SU-DHL-6 (cell line): ENCODE results near the gene PRSS37.

ENCODE experiments used
- CTCF ChIP-seq: fragments of 200-600 bp; sonication (generic); IDR thresholded peaks from one replicate; pipeline ENCODE4 v1.5.1; 2017; ENCODE audit warnings: antibody characterized with exemption, mild to moderate bottlenecking, low read length, moderate library complexity; ENCODE audit not compliant: insufficient read depth, poor library complexity, severe bottlenecking
- EZH2phosphoT487 ChIP-seq: fragments of 200-600 bp; sonication (generic), shearing (Covaris generic); conservative IDR thresholded peaks from 2 replicates; pipeline ENCODE4 v1.6.1; 2018; ENCODE audit warnings: mild to moderate bottlenecking, antibody characterized with exemption, low read length, moderate library complexity, mixed read lengths

GRCh38 chr7:141842904-141843303 lies 1.6 kb upstream of the PRSS37 start:
- TF ChIP-seq CTCF, result no peak
- TF ChIP-seq EZH2phosphoT487, result no peak
